ENCODE data around the gene PCBP2. TPM values are rescaled to one million over a fixed set of nuclear protein-coding genes. Genes with fewer than 3 reads are reported as not detected.

The PCBP2 gene
- total RNA-seq, 1 donor from 2014 or later = 293 TPM

- DNase-seq (ENCODE audit: low read depth in 2 of 2) = peak; percentile 83 to 92
Observed at GRCh38 chr12:53492830-53493609, 41.1 kb downstream of the PCBP2 start.

DNA sequence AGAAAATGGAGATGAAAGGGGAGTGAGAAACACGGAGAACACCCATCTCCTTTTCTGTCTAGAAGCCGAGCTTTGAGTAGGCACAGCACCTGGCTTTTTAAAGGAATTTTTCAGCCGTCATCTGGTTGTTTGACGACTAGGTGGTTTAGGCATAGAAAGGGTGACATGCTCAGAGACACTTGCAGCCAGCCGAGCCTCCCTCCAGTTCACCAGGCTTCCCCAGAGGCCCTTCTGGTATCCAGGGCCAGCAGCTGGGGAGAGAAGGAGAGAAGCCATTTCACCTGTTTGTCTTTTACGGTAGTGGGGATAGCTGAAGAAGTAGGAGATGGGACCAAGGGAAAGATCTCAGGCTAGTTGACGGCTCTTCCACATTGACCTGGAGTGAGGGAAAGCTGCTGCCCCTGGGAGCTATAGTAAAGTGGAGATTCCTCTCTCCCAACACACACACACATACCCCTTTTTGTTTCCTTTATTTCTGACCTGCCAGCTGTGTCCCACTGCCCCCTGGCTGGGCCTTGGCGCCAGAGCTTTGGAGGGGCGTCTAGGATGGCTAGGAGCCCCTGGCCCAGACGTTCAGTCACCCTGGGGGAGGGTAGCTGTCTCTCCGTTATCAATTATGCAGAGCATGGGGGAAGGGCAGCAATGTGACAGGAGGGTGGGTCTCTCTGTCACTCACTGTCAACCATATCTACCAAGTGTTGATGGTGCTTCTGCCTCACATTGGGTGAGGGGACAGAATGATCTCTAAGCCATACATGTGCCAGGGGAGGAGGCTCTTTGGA is 41.9 kb downstream of the PCBP2 start:
- DNase-seq (ENCODE audit: low read depth in 2 of 2) = no peak

GRCh38 chr12:53495903-53496751 is 44.2 kb downstream of the PCBP2 start:
- DNase-seq (ENCODE audit: low read depth in 2 of 2) = no peak

- no peak for DNase-seq (ENCODE audit: low read depth in 2 of 2)
Observed at GRCh38 chr12:53496752-53497032, 44.8 kb downstream of the PCBP2 start.

DNA sequence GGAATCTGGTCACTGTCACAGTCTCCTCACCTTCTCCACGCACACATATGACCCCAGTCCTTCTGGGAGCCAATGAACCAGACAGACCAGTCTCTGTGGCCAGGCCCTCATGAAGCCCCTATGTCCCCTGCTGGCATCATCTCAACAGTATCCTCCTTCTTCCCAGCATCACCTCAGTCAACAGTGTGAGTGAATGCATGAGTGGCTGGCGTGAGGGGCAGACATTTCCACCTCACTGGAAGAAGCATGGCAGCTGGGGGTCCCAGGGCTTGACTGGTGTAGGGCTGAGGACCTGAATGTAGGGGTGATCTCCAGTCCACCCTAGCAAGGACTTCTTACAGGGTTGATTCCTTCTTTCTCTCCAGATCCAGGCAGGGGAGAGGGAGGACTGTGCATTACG is 45.6 kb downstream of the PCBP2 start:
- DNase-seq (ENCODE audit: low read depth in 2 of 2) = no peak

DNA sequence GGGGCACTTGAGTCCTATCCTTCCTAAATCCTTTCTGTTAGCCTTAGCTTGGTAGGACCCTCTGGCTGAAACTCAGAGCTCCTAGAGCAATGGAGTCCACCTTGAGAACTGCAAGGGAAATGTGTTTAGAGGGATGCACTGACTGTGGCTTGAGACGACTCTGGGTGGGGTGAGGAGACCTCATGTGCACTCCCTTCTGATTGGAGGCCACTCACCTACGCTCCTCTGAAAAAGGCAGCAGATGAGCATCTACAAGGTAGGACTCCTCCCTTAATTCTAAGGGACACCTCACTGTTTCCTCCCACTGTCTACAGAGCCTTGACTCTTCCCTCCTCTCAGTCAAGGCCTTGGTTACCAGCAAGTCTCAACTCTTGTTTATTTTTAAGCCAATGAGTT is 46.3 kb downstream of the PCBP2 start:
- DNase-seq (ENCODE audit: low read depth in 2 of 2) = no peak

- DNase-seq (ENCODE audit: low read depth in 2 of 2) = peak in 1 of 2 donors; percentile 47
Observed at GRCh38 chr12:53499266-53500141, 47.6 kb downstream of the PCBP2 start, which contains the start of gene MAP3K12. TSS of gene MAP3K12 (minus strand) at chr12:53499458. CDS start at chr12:53487391, 12,067 bp downstream.

DNA sequence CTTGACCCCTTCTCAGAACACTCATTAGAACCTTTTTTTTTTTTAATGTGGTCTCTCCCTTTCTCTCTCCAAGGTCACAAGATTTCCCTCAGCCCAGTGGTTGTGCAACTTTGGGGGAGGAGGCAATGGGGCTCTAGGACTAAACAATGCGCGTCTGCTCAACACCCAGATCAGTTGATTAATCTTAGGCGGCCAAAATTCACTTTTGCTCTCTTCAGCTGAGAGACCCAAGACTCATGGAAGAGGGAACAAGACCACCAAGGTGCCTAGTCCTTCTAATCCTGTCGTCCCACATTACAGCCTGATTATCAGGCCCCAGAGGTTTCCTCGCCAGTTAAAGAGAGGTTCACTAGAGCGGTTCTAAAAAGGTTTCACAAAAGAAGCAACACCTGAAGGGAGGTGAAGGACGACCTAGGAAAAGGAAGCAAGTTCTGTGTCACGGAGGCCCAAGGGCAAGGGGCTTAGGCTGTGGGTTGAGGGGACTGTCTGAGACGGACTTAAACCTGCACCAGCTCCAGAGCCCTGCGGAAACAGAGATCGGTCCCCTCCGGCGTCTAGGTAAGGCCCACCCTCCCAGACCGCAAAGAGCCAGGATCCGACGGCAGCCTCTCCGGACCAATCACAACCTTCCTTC is 48.4 kb downstream of the PCBP2 start:
- no peak for DNase-seq (ENCODE audit: low read depth in 2 of 2)

DNA sequence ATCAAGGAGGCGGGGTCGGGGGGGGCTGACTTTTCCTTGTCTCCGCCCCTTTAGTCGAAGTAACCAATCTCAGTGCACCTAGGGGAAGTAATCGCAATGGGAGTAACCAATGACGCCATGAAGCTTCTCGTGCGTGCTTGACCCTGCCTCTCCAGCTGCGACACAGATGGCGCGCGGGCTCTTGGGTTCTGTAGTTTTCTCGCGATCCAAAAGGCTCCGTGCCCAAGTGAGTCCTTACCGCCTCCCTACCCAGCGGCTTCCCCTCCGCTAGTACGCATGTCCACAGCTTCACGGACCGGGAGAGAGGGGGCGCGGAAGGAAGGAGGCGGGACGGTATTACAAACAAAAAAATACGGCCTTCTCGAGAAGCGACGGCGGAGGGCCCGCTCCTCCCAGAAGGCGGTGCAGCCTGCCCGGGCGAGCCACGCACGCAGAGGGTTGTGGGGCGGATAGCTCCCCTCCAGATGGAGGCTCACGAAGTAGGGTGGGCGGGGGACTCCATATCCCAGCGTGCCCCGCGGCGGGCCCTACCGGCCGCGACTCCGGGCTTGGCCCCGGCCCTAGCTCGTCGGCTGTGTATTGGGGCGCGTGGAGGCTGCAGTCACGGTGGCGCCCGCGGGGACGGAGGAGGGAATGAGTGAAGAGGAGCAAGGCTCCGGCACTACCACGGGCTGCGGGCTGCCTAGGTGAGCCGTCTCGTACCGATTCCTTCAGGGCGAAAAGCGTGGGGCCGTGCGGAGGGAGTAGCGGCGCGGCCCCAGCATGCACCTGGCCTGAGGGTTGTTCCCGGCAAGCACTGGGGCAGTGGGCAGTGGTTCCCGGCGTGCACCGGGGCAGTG is 49.1 kb downstream of the PCBP2 start, which contains the start of gene TARBP2:
TSS of gene TARBP2 (plus strand) at position 508 of the 839 bp plus-strand sequence. CDS start at position 634, 126 bp downstream.
- peak; percentile 99 to 100 for DNase-seq (ENCODE audit: low read depth in 2 of 2)

GRCh38 chr12:53501615-53502181 is 49.8 kb downstream of the PCBP2 start:
- DNase-seq (ENCODE audit: low read depth in 2 of 2) = no peak

- DNase-seq (ENCODE audit: low read depth in 2 of 2) = no peak
Observed at GRCh38 chr12:53502331-53502730, 50.4 kb downstream of the PCBP2 start.

DNA sequence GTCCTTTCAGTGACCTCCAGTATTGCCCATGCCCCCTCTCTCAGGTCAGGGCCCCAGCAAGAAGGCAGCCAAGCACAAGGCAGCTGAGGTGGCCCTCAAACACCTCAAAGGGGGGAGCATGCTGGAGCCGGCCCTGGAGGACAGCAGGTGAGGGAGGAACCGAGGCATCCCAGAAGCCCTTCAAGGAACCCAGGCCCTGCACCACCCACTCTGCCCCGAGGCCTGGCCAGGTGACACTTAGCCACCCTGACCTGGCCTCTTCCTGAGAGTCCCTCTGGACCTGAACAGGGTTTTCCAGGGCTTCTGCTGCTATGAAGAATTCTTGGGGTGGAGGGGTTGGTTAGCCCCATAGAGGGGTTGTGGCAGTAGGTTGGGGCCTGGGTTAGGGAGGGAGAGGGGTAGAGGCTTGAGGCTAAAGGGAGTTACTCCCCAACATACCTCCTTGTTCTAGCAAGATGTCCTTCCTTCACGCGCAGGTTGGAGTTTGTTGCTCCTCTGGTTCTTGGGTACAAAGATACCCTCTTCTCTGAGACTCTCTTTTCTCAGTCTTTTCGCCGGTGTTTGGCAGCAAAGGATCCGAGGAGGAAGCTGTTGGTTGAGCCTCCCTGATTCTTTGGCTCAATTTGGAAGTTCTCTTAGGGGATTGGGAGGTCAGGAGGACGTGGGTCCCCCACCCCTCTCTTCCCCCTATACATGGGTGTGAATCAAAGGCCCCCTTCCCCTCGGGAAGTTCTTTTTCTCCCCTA is 51.3 kb downstream of the PCBP2 start:
- DNase-seq (ENCODE audit: low read depth in 2 of 2) = no peak

DNA sequence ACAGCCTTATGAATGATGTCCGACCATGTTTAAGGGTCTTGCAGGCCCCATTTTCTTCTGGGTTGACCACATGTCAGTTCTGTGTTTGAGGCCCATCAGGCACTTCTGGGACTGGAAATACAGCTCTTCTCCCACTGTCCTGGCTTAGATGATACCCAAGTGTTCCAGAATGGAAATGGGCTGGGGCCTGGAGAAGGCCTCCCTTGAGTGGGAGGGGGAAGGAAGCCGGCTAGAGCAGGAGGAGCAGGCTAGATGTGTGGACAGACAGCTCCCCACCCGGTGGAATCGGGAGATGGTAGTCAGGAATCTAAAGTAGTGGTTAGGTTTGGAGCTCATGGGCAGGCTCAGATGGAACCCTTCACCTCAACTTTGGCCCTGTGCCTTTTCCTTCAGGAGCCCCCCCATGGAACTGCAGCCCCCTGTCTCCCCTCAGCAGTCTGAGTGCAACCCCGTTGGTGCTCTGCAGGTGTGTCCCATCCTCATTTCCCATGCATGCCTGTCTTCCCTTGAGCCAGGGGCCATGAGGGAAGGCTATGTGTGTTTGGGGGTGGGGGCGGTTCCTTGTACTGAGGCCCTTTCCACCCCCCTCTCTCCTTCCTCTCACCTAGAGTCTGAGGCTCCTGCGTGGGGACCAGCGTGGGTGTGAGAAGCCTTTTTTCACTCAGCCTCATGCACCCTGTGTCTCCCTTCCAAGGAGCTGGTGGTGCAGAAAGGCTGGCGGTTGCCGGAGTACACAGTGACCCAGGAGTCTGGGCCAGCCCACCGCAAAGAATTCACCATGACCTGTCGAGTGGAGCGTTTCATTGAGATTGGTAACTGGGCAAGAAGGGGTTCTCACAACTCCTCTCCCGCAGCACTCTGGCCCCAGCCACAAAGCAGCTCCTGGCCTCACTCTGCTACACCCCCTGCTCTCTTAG is 52.4 kb downstream of the PCBP2 start:
- no peak for DNase-seq (ENCODE audit: low read depth in 2 of 2)

DNA sequence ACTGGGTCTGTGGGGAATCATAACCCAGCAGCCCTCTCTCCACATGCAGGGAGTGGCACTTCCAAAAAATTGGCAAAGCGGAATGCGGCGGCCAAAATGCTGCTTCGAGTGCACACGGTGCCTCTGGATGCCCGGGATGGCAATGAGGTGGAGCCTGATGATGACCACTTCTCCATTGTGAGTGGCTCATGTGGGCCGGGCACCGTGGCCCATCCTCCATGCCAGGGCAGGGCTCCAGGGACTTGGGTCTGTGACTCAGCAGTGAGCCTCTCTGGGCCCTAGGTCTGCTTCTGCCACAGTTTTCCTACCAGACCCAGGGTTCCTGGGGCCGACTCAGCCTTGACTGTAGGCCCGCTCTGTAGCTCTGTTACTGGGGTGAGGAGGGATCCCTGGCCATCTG is 53.2 kb downstream of the PCBP2 start:
- no peak for DNase-seq (ENCODE audit: low read depth in 2 of 2)

DNA sequence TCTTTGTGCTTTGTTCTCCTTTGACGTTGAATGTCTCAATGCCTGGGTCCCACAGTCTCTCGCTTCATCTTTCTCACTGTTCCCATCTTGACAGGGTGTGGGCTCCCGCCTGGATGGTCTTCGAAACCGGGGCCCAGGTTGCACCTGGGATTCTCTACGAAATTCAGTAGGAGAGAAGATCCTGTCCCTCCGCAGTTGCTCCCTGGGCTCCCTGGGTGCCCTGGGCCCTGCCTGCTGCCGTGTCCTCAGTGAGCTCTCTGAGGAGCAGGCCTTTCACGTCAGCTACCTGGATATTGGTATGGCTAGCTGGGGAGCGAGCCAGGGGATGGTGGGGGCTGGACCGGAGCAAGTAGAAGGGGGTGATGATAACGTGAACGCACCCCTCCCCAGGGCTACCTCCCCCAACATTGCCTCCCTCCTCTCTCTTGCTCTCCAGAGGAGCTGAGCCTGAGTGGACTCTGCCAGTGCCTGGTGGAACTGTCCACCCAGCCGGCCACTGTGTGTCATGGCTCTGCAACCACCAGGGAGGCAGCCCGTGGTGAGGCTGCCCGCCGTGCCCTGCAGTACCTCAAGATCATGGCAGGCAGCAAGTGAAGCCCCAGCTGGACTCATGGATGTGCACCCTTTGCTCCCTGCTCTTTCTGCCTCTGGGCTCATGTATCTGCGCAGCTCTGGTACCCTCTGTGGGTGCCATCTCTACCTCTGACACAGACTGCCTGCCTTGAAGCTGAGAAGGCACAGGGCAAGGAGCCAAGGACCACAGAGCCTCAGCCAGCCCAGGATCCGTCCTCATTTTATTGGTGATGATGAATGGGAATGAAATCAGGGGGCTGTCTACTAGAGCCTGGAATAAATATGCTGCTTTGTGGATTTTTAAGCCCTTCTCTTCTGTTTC is 53.9 kb downstream of the PCBP2 start:
- no peak for DNase-seq (ENCODE audit: low read depth in 2 of 2)

DNA sequence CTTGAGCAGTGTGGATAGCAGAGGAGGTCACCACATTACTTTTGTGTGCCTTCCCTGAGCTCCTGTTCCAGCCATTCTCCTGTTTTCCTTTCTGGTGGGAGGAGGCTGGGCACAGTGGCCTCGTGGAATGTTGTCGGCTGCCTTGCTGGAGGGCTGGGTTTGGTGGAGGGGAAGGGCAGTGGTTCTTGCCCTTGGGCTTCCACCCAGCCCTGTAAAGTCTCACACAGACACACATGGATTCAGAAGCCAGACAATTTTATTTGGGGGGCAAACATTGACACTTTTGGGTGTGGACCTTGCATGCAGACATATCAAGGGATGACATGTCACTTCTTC is 54.5 kb downstream of the PCBP2 start:
- DNase-seq (ENCODE audit: low read depth in 2 of 2) = no peak
